T1000 (cell line): Measurements from ENCODE around the gene ENOX1.
"Not testable (repeated sequence)": the region's sequence is repeated elsewhere in the genome, so short reads cannot be mapped to it uniquely, and the experiment has no call there.

Experiments
- DNase-seq: peaks from one replicate; lab custom pipeline; 2025; ENCODE audit warnings: mixed read lengths; lab: John Stamatoyannopoulos, UW

ENOX1 gene

DNA sequence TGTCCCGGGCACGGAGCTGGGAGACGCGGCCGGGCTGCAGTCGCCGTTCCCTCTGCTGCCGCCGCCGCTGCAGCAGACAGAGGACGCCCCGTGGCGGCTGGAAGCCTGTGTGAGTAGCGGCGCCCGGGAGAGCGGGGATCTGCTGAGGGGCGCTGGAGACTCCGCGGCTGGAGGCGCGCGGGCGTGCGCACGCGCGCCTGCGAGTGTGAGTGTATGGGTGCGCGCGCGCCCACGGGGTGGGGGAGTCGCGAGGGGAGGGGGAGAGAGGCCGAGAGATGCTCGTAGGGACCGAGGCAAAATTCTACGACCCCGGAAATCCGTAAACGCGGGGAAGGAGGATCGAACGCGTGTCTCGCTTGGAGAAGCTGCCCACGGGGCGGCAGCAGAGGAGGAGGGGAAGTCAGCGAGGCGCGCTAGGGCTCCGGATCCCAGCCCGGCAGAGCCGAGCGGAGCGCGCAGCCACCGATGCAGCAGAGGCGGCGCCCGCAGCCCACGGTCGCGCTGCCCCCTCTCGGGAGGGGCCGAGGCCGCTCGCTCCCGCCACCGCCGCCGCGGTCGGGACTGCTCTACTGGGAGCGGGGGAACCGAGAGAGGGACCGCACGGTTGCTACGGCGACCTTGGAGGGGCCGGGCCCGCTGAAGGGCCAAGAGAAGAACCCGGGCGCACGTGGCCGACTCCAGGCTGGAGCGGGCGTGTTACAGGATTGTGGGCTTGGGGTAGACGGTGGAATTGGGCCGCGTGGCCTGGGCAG is at the start of gene ENOX1:
ENOX1 (minus strand) TSS at position 207 of the 752 bp plus-strand sequence.
- peak; percentile 25 for DNase-seq

DNA sequence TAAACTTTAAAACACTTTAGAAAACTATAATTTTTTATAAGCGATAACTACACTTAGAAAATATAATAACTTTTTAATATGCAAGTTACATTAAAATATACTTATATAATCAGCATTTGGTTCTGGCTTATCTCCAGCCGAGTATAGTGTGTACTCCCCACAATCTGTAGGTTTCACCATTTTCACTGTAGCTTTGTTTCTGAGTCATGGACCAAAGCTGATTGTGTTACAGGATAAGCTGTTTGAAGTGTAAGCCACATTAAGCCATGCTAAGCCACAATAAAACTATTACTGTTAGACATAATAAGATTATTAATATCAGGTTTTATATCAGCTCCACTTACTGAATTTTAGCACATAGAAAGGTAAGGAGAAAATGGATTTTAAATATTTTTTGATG is 48.9 kb upstream of the ENOX1 start:
- DNase-seq = no peak

DNA sequence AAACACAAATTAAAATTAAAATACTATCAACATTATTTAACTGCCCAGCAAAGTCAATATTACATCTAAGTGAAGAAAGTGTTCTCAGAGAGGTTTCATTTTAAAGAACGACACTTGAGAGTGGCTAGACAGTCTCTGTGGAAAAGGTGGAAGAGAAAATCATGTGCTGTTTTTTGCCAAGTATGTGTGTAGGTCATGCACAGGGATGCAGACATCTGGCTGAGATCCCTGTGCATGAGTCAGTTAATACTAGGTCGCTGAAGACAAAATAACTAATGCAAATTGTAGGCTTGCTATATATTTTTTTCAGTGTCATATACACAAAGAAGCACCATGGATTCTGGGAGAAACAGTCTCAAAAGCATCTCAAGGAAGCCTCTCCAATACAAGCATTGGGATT is 44.3 kb upstream of the ENOX1 start:
- no peak for DNase-seq

DNA sequence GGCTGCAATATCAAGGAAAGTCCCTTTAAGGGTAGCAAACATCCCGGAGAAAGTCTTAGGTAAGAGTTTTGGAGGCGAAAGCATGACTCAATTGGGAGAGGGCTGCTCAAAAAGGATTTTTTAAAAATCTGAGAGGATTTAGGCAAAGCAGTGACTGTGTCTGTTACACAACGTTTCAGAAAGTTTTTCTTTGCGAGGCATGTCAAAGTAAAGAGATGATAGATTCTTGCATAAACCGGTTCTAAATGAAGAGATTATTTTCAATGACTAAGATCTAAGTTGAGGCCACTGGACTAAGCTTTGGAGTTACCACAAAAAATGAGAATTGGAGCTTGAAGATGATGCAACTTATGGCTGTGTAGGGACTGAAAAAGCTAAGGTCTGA is 43.7 kb upstream of the ENOX1 start:
- no peak for DNase-seq

DNA sequence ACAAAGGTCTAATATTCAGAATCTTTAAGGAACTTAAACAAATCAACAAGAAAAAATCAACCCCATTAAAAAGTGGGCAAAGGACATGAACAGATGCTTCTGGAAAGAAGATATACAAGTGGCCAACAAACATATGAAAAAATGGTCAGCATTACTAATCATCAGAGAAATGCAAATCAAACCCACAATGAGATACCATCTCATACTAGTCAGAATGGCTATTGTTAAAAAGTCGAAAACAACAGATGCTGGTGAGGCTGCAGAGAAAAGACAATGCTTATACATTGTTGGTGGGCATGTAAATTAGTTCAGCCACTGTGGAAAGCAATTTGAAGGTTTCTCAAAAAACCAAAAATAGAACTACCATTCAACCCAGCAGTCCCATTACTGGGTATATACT is 37.9 kb upstream of the ENOX1 start:
- DNase-seq = not testable (repeated sequence)

DNA sequence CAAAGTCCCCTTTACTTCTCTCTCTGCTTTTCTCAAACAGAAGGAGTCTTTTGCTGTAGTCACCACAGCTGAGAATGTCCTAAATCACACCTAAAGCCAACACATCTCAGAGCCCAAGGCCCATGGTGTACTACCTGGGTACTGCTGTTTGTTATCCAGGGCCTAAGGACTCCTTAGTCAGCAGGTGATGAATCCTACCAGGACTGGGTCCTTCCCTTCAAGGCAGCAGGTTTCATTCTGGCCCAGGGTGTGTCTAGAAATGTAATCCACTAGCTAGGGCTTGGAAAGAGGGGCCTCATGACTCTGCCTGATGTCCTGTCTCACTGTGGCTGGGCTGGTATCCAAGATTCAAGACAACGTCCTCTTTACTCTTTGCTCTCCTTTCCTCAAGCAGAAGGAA is 36.2 kb upstream of the ENOX1 start:
- DNase-seq = no peak

DNA sequence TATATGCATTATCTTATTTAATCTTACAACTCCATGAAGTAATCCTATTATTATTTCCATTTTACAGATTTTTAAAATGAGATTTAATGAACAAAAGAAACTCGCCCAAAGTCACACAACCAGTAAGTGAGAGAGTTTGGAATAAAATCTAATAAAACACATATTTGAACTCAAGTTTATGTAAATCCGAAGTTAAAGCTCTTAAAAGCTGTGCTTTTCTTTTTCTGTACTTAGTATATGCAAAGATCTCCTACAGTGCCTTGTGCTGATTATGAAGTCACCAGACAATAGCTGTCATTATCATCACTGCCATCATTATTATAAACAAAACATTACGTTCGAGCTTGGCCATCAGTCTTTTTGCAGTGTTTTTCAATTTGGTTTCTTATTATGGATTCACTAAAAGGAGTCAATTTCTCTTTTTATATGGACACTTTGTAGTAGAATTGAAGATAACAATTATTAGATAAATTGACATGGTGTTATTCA is 29.7 kb upstream of the ENOX1 start:
- no peak for DNase-seq

DNA sequence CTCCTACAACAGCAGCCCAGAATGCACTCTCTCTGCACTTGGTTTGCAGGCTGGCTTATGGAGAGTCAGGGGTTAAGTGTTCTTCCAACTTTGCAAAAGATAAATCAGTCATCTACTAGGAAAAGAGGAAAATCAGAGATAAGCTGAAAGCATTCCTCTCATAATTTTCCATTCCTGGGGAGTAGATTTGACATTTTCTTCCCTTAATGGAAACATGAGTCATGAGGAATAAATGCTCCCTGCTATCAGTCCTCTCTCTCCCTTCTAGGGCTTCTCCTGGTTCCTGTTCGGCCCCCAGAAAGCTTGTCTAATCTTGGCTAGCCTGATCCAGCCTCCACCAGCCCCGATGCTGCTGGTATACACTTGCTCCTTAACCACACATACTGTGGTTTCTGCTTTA is 28.4 kb upstream of the ENOX1 start:
- no peak for DNase-seq

DNA sequence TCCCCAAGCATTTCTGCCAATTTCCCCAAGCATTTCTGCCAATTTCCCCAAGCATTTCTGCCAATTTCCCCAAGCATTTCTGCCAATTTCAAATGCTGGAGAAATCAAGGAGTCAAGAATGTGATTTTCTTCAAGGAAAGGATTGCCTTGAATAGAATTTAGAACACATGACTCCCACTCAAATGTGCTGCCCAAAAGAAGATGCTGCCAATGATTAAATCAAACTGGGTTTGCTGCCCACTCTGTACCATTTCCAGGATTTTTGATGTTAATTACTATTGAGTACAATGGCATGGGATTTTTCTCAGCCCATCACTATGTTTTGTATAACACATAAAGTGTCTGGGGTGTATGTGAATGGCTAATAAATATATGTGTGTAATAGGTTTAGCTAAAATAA is 21.9 kb upstream of the ENOX1 start:
- DNase-seq = no peak

DNA sequence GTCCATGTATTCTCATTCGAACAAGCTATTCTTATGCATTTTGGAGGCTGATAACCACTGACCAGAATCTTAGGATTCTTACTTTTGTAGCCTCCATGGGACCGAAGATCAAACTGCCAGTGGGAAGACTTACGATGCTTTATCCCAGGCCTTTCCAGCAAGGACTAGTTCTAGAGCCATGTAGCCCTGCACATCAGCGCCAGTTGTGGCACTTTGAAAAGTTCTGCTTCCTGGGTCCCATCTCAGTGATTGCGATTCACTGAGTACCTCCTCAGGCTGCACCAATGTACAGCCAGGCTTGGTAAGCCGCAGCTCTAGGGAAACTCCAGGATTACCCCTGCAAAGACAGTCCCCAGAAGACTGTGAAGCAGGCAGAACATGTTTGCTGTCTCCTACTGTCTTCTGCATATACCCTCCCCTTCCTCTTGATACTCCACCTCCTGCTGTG is 18.9 kb upstream of the ENOX1 start:
- no peak for DNase-seq

DNA sequence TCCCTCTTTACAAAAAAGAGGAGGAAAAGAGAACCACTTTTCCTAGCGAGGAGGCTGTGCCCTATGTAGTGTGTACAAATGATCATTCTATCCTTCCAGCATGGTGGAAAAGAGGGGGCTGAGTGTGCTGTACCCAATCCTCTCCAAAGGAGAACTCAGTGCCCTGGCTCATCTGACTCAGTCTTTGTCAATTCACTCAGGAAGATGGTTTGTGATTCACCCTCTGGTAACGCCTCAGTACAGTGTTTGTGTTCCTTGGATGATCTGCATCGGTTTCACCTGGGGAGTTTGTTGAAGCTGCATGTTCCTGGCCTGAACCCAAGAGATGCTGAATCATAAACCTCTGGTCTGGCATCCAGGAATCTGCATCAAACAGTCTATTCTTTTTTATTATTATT is 18.3 kb upstream of the ENOX1 start:
- DNase-seq = peak; percentile 30

DNA sequence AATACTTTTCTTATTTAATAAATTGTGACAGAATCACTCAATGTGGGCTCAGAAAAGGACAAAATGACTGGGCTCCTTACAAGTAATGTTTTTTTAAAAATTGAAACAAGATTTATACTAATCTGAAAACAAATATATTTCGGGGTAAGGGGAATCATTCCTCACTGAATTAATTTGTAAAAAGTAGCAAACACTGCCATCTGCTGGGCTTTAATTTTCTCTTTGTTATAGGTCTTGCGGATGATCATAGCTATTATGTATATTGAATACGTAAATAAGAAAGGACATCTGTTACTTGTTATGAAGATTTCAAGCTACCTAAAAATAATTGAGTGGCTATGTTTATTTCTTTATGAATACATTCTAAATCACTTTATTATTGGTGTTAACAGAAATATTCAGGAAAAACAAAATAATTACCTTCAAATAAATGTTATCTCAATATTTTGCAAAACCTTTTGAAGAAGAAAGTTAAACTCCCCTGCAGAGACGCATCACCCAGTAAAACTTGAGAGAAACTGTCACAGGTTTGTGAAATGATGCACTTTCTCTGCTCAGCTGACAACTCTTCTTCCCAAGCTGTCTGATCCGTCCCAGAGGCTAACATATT is 17.8 kb upstream of the ENOX1 start:
- no peak for DNase-seq

DNA sequence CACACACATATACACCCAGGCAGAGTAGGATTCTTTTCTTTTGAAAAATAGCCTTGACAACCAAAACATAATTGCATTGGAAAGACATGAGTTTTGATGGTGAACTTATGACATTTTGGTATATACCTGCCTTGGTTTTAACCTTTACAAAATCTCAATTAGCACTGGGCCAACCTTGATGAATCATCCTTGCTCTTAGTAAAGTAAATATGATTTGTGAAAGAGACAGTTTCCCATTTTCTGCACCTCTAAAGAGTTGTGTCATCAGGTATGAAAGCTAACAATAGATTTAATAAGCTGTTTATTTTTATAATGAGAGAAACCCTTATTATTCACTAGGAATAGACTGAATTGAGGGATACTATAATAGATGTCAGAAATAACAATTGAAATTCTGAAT is 15.7 kb upstream of the ENOX1 start:
- no peak for DNase-seq

DNA sequence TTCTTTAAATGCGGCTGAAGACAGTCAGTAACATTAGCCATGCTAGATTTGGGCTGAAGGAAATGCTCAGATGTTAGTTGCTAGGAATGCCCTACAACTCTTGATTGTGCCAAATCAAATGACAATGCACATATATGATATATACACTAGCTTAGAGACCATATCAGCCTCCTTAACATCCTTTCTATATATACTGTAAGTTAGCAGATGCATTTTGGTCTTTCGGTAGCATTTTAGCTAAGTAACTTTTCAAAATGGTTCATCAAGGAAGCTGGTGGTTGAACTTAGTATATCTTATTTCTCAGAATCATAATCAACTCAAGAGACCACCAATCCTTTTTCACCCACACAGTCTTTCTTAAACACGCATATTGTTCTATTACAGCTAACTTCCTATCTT is 14.1 kb upstream of the ENOX1 start:
- no peak for DNase-seq

DNA sequence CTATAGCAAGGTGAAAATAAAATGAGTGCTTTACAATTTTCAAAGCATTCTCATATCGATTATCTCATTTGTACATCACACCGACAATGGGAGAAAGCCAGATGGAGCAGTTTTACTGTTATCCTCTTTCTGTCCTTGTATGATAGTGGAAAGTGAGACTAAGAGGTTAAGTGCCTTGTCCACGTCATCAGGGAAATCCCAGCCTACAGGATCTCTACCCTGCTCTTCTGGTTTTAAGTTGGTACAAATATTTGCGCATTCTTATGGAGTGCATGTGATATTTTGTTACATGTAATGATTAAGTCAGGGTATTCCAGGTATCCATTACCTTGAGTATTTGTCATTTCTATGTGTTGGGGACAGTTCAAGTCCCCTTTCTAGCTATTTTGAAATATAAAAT is 12.4 kb upstream of the ENOX1 start:
- no peak for DNase-seq

DNA sequence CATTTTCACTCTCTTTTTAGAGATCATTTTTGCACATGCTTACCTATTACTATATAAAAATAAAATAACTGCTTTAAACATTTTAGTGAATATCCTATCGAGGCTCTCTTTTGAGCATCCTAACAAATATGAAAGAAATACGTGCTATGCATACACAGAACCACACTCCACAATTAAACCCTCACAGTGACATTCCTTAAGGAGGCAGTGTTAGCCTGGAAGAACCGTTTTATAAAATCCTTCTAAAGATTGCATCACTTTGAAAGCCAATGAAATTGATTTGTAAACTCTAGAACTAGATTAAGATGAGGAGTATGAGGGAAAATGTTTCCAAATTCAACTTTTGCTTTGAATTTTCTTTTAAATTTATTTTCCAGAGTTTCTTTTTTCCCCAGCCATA is 11.1 kb upstream of the ENOX1 start:
- no peak for DNase-seq

DNA sequence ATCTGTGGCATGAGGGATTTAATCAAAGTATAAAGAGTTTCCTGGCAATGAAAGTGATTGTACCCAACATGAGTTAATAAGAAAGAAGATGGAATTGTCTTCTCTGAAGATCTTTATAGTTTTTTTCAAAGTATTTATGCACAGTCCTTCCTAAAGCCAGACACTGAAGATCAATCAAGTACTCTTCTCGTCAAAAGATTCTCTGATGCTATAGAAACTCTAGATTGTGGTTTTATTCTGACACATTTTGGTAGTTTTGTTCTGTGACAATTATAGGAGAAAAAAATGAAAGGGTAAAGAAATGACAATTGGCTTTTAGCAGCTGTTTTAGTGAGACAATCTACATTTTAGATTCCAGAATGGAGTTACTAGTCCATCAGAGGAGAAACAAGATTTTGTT is 10.4 kb upstream of the ENOX1 start:
- no peak for DNase-seq

DNA sequence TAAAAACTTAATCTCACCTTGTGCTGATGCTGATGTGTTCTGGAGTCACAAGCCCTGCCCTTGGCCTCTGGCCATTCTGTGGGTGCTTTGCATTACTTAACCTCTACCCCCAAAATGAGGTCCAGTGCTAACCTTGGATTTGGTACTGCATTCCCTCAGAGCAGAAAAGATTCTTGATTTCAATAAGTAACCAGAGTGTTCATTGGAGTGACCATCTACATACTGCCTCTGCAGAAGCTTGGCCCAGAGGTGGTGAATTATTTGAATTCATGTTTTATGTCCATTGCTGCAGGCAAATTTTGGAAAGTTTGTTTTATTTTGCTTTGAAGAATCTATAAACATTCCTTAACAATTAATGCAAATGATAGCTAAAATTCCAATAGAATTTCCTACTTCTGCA is 7.6 kb upstream of the ENOX1 start:
- DNase-seq = no peak

DNA sequence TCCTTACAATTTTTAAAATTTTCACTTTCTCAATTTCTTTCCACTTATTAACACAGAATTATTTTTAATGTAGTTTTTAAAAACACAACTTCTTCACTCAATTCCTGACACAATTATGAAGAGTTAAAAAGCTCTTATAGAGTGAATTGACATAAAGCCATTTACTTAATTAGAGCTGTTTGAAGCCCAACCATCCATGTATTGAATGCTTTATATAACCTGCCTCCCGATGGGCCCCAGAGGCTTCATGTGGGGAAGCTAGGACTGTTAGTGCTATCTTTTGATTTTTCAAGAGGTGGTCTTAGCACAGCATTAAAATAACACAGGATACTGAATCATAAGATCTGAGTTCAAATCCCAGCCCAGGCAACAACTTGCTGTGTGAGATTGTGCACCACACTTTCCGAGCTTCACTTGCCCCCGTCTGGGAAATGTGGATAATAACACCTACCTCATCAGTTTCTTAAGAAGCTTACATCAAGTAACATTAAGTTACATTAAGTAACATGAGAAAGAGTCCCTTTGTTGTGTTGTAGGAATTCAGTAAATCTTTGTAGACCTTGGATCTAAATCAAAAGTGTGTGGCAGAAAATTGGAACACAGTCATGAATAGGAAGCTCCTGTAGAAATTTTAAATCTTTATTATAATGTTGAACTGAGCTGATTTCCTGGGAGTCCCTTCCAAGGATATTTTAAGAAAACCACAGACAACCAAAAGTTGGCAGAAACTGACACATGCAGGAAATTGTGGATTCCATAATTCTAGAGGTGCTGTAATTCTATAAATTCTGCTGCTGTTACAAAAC is 5.5 kb upstream of the ENOX1 start:
- no peak for DNase-seq

DNA sequence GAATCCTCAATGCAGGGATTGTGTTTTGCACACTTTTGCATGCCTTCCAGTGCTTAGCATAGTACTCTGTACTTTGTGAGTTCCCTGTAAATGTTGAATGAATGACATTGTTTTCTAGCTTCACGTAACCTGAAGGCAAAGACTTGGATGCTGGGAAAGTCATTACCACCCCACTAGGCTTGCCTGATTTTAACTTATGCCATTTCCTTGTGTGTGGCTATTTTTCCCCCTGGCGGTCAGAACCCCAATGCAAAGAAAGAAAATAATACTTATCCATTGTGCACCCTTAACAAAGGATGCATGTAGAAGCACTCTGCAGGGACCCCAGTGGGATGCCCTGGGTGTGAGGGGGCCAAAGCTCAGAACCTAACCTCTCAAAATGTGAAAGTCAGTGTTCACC is 1.2 kb upstream of the ENOX1 start:
- no peak for DNase-seq

DNA sequence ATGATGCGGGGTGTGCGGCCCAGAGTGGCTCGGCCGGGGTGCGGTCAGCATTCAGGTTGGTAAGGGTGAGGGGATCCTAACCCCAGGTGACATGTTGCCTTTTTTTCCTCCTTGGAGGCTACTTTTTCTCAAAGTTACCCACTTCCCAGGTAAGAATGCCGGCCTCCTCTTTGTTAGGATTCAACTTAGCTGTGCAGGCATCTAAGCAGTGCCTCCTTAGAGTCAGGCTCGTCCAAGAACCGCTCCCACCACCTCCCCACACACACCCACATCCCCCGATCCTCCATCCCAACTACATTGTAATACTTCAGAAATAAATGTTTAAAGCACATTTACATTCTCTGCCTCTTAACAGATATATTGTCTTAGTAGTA is 733 bp upstream of the ENOX1 start:
- DNase-seq = no peak

DNA sequence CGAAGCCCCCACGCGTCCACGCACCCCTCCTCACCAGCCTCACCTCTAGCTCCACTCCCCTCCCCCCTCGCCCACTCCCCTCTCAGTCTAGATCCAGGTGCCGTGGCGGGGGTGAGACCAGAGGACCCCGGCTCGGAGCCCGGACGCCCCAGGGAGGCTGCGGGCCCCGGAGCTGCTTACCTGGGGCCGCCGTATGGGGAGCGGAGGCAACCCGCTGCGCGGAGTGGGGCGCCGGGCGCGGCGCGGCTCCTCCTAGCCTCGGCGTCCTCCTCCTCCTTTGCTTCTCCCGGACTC is 353 bp downstream of the ENOX1 start:
- DNase-seq = no peak
